IPS DF 19.7 (cell line): ENCODE measurements around the gene DSTN.
"Not testable (repeated sequence)": the region's sequence is repeated elsewhere in the genome, so short reads cannot be mapped to it uniquely, and the experiment has no call there.

ENCODE experiments used
- DNase-seq: peaks from one replicate; pipeline ENCODE4 v3.0.0-alpha.2; 2013; ENCODE audit warnings: low read depth, low spot score

The DSTN gene

GRCh38 chr20:17648791-17649730 is 79.2 kb downstream of the DSTN start:
- no peak for DNase-seq

GRCh38 chr20:17650301-17651128 is 80.6 kb downstream of the DSTN start:
- DNase-seq = no peak

- no peak for DNase-seq
Measured at GRCh38 chr20:17651129-17651759, 81.4 kb downstream of the DSTN start.

GRCh38 chr20:17651760-17652388 is 82.0 kb downstream of the DSTN start:
- DNase-seq = no peak

- DNase-seq = no peak
Measured at GRCh38 chr20:17652411-17652810, 82.5 kb downstream of the DSTN start.

- no peak for DNase-seq
Measured at GRCh38 chr20:17653835-17654648, 84.2 kb downstream of the DSTN start.

- no peak for DNase-seq
Measured at GRCh38 chr20:17654649-17655285, 84.9 kb downstream of the DSTN start.

GRCh38 chr20:17655286-17655651 is 85.4 kb downstream of the DSTN start:
- DNase-seq = no peak

GRCh38 chr20:17655865-17656479 is 86.1 kb downstream of the DSTN start:
- no peak for DNase-seq

GRCh38 chr20:17657079-17657825 is 87.4 kb downstream of the DSTN start:
- no peak for DNase-seq

- DNase-seq = no peak
Measured at GRCh38 chr20:17657898-17658647, 88.2 kb downstream of the DSTN start.

GRCh38 chr20:17658648-17658993 is 88.7 kb downstream of the DSTN start:
- no peak for DNase-seq

- not testable (repeated sequence) for DNase-seq
Measured at GRCh38 chr20:17659344-17659743, 89.5 kb downstream of the DSTN start.
